Neural progenitor cell (in vitro differentiated cells): Measurements from ENCODE around the gene SDK2. TPM values are rescaled to one million over a fixed set of nuclear protein-coding genes. Genes with fewer than 3 reads are reported as not detected.
A peak's percentile ranks its signal among the peaks of the same experiment; 100 is the strongest.

Experiments used
- DNase-seq: peaks from one replicate; pipeline ENCODE4 v3.0.0-alpha.2; 2016; ENCODE audit warnings: low spot score
- H2AFZ ChIP-seq: fragments of 200-600 bp; sonication (generic); replicated peaks from 2 replicates; pipeline ENCODE4 v1.6.1; 2016; ENCODE audit warnings: antibody characterized with exemption
- H3F3A ChIP-seq: fragments of 200-600 bp; sonication (generic); 2 replicates; pipeline ENCODE4 v1.6.1; 2016; ENCODE audit warnings: antibody characterized with exemption, low read depth
- H3K27ac ChIP-seq: fragments of 200-600 bp; sonication (generic); 2 replicates; pipeline ENCODE4 v1.5.1; 2016; ENCODE audit warnings: mild to moderate bottlenecking
- H3K27me3 ChIP-seq: fragments of 200-600 bp; sonication (generic); 2 replicates; pipeline ENCODE4 v1.6.1; 2016; ENCODE audit warnings: mild to moderate bottlenecking, moderate library complexity
- H3K36me3 ChIP-seq: fragments of 200-600 bp; sonication (generic); 2 replicates; pipeline ENCODE4 v1.5.1; 2016
- H3K4me1 ChIP-seq: fragments of 200-600 bp; sonication (generic); 2 replicates; pipeline ENCODE4 v1.6.1; 2016; ENCODE audit warnings: mixed run types
- H3K4me2 ChIP-seq: fragments of 200-600 bp; sonication (generic); 2 replicates; pipeline ENCODE4 v1.6.1; 2016
- H3K4me3 ChIP-seq: fragments of 200-600 bp; sonication (generic); 2 replicates; pipeline ENCODE4 v1.5.1; 2016
- H3K79me2 ChIP-seq: fragments of 200-600 bp; sonication (generic); 2 replicates; pipeline ENCODE4 v1.6.1; 2016; ENCODE audit warnings: low read depth
- H3K9ac ChIP-seq: fragments of 200-600 bp; sonication (generic); 2 replicates; pipeline ENCODE4 v1.6.1; 2016
- H3K9me3 ChIP-seq: fragments of 200-600 bp; sonication (generic); 2 replicates; pipeline ENCODE4 v1.5.1; 2016; ENCODE audit warnings: low read depth
- H4K20me1 ChIP-seq: fragments of 200-600 bp; sonication (generic); 2 replicates; pipeline ENCODE4 v1.6.1; 2016; ENCODE audit warnings: low read depth
- H3K27ac Mint-ChIP-seq: 3 replicates; pipeline ENCODE4 v1.8.0; 2021; ENCODE audit warnings: mixed read lengths
- H3K27me3 Mint-ChIP-seq: 2 replicates; pipeline ENCODE4 v1.8.0; 2022; ENCODE audit warnings: low read depth, mild to moderate bottlenecking, inconsistent platforms, moderate library complexity, mixed read lengths; ENCODE audit not compliant: insufficient read depth
- H3K36me3 Mint-ChIP-seq: 3 replicates; pipeline ENCODE4 v1.8.0; 2021; ENCODE audit warnings: mixed read lengths
- H3K4me1 Mint-ChIP-seq: 3 replicates; pipeline ENCODE4 v1.8.0; 2021; ENCODE audit warnings: mixed read lengths
- H3K4me3 Mint-ChIP-seq: 3 replicates; pipeline ENCODE4 v1.8.0; 2021; ENCODE audit warnings: mild to moderate bottlenecking, moderate library complexity, mixed read lengths
- H3K9me3 Mint-ChIP-seq: 3 replicates; pipeline ENCODE4 v1.8.0; 2020; ENCODE audit warnings: mixed read lengths
- EZH2 ChIP-seq: fragments of 200-600 bp; sonication (generic); IDR thresholded peaks from 2 replicates; pipeline ENCODE4 v1.6.1; 2017; ENCODE audit warnings: antibody characterized with exemption, mild to moderate bottlenecking, moderate library complexity
- EZH2phosphoT487 ChIP-seq: fragments of 200-600 bp; sonication (generic); IDR thresholded peaks from 2 replicates; pipeline ENCODE4 v1.6.1; 2017; ENCODE audit warnings: antibody characterized with exemption
- total RNA-seq: library from RNA; depleted of rRNA; stranded (reverse); fragments of >200 nt; gene quantifications from 2 replicates; pipeline ENCODE4 v1.2.3, GENCODE V29; 2015; ENCODE audit warnings: low replicate concordance
- TF ChIP-seq, protein P1 (sequence below): fragments of 200-600 bp; sonication (generic); IDR thresholded peaks from 2 replicates; pipeline ENCODE4 v1.5.1; 2017; ENCODE audit warnings: antibody characterized with exemption, mild to moderate bottlenecking

Gene SDK2
- total RNA-seq, 1 donor from 2014 or later: 15.3 TPM

DNA sequence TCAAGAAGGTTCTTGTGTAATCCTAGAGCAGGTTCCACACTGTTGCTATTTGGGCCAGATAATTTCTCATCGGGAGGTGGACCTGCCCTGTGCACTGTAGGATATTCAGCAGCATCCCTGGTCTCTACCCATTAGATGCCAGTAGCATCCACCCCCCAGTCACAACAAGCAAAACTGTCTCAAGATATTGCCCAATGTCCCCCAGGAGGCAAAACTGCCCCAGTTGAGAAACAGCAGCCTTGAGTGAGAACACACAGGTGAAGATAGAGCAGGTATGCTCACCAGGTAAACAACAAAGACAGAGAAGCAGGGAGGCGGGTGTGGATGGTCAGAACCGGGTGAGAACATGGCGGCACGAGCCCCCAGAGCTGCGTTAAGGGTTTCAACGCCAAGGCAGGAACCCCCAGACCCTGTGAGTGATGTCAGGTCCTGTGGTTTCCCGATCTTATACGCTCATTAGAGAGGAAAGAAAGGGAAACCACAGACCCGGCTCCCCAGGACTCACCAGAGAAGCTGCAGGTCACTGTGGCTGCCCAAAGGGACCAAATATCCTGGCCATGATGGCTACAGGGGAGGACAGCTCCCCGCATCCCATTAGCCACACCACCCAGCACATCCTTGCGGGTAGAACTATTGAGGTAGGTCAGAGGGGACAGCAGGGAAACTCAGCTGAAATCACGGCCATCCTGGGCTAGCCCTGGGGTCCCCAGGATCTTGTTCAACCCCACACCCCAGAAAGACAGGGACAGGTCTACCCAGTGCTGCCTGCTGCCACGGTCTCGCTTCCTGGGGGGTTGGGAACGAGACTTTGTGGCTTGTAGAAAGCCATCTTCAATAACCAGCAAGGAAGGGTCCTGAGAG is 353.6 kb downstream of the SDK2 start:
- Histone ChIP-seq H3K4me2 (no peak overlapping the region), H3K9me3 (no peaks in the 10 kb centered on the region), H3K27me3 (no peaks in the 10 kb centered on the region), H3K9ac (no peak overlapping the region), H4K20me1 (peaks cover 93% of the 10 kb centered on the region), H3K4me1 (peaks cover 7% of the 10 kb centered on the region), H2AFZ (no peak overlapping the region), H3K79me2 (peaks cover 30% of the 10 kb centered on the region), H3K27ac (no peak overlapping the region), H3K36me3 (no peaks in the 10 kb centered on the region), H3F3A (no peaks in the 10 kb centered on the region), H3K4me3 (no peak overlapping the region)
- Mint-ChIP-seq H3K4me1 (peaks cover 54% of the 10 kb centered on the region), H3K36me3 (peaks cover 10% of the 10 kb centered on the region), H3K27ac (no peak overlapping the region), H3K4me3 (no peak overlapping the region), H3K9me3 (no peaks in the 10 kb centered on the region), H3K27me3 (peaks cover 6% of the 10 kb centered on the region)
- TF ChIP-seq EZH2phosphoT487: no peak
- TF ChIP-seq EZH2: no peak
- TF ChIP-seq, protein P1, sequence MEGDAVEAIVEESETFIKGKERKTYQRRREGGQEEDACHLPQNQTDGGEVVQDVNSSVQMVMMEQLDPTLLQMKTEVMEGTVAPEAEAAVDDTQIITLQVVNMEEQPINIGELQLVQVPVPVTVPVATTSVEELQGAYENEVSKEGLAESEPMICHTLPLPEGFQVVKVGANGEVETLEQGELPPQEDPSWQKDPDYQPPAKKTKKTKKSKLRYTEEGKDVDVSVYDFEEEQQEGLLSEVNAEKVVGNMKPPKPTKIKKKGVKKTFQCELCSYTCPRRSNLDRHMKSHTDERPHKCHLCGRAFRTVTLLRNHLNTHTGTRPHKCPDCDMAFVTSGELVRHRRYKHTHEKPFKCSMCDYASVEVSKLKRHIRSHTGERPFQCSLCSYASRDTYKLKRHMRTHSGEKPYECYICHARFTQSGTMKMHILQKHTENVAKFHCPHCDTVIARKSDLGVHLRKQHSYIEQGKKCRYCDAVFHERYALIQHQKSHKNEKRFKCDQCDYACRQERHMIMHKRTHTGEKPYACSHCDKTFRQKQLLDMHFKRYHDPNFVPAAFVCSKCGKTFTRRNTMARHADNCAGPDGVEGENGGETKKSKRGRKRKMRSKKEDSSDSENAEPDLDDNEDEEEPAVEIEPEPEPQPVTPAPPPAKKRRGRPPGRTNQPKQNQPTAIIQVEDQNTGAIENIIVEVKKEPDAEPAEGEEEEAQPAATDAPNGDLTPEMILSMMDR: no peak
- DNase-seq: no peak

DNA sequence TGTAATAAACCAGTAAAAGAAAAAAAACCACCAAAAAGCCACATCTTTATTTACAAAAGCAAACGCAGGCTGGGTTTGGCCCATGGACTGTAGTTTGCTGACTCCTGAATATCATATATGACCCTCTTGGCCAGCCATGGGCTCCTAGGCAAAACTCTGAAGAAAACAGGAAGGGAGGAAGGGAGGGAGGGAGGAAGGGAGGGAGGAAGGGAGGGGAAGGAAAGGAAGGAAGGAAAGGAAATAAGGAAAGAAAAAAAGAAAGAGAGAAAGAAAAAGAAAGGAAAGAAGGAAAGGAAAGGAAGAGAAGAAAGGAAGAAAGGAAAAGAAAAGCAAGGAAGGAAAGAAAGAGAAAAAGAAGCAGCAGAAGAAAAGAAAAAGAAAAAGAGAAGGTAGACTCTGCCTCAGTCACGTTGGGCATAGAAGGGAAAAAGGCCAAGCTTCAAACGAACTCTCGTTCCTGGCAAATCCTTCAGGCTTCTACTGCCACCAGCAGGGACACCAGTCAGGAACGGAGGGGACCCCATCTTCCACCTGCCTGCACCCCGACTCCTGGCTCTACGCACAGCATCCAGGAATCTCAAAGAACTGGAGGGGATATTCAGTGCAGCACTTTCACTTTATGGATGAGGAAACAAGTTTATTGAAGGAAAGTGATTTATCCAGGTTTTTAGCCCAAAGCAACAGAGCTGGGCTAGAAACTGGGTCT is 354.5 kb downstream of the SDK2 start:
- H3K27me3 Mint-ChIP-seq: peaks cover 6% of the 10 kb centered on the region
- Histone ChIP-seq H3K27me3 (no peaks in the 10 kb centered on the region), H4K20me1 (peaks cover 96% of the 10 kb centered on the region), H3K4me1 (peaks cover 15% of the 10 kb centered on the region), H3K4me3 (no peak overlapping the region), H3K9ac (no peak overlapping the region), H3K4me2 (no peak overlapping the region), H3F3A (peaks cover 3% of the 10 kb centered on the region), H3K79me2 (peaks cover 21% of the 10 kb centered on the region), H3K27ac (no peak overlapping the region), H3K36me3 (no peaks in the 10 kb centered on the region), H2AFZ (no peak overlapping the region), H3K9me3 (no peaks in the 10 kb centered on the region)
- no peak for DNase-seq
- TF ChIP-seq EZH2phosphoT487 (no peak), EZH2 (no peak)
- TF ChIP-seq, protein P1: no peak
- no peak overlapping the region for H3K27ac Mint-ChIP-seq
- no peak overlapping the region for H3K4me3 Mint-ChIP-seq
- peaks cover 10% of the 10 kb centered on the region for H3K36me3 Mint-ChIP-seq
- H3K4me1 Mint-ChIP-seq: peaks cover 56% of the 10 kb centered on the region
- no peaks in the 10 kb centered on the region for H3K9me3 Mint-ChIP-seq

DNA sequence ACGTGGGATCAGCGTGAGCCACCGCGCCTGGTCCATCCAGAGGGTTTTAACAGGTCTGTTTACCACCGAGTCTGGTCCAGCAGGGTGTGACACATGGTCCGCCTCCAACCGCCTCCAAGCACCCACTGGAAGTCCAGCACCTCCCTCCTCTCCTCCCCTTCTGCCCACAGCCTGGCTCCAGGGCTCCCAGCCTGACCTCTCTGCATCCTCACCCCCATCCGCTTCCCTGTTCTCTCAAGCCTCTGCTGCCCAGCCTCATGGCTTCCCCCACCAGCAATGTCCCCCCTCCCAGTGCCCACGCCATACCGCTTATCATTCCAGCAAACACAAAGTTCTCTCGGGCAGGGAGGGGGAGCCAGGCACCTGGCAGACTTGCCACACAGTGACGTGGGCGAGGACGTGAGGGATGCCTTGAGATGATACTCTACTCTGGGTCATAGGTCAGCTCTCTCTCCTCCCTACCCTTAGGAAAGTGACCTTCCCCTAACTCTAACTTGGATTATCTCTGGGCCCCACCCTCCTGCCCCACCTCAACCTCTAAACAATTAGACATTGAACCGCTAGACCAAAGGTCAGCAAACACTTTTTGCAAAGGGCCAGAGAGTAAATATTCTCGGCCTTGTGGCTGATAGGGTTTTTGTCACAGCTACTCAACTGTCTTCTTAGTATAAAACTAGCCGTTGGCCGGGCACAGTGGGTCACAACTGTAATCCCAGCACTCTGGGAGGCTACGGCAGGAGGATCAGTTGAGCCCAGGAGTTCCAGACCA is 355.5 kb downstream of the SDK2 start:
- TF ChIP-seq EZH2phosphoT487 (no peak), EZH2 (no peak)
- TF ChIP-seq, protein P1: no peak
- Histone ChIP-seq H3K4me2 (no peak overlapping the region), H2AFZ (no peak overlapping the region), H3K9me3 (no peaks in the 10 kb centered on the region), H3K27me3 (no peaks in the 10 kb centered on the region), H3K9ac (no peak overlapping the region), H3K36me3 (no peaks in the 10 kb centered on the region), H3F3A (peaks cover 12% of the 10 kb centered on the region), H3K4me1 (peaks cover 25% of the 10 kb centered on the region), H4K20me1 (peaks cover 96% of the 10 kb centered on the region), H3K27ac (no peak overlapping the region), H3K4me3 (no peak overlapping the region), H3K79me2 (peaks cover 19% of the 10 kb centered on the region)
- Mint-ChIP-seq H3K4me1 (peaks cover 66% of the 10 kb centered on the region), H3K9me3 (no peaks in the 10 kb centered on the region), H3K27ac (peak overlapping the region; percentile 91), H3K27me3 (peaks cover 6% of the 10 kb centered on the region), H3K4me3 (no peak overlapping the region), H3K36me3 (peaks cover 10% of the 10 kb centered on the region)
- DNase-seq: no peak
